NCI-H524 treated with DMSO at 0.1 percent for 48 hours (cell line): ENCODE results near the gene ENTPD6.
A peak's percentile ranks its signal among the peaks of the same experiment; 100 is the strongest.
"Not testable (repeated sequence)": the region's sequence is repeated elsewhere in the genome, so short reads cannot be mapped to it uniquely, and the experiment has no call there.

Source experiments
- DNase-seq: peaks from one replicate; lab custom pipeline; 2025; lab: John Stamatoyannopoulos, UW

The ENTPD6 gene

GRCh38 chr20:25195014-25195961 lies at the start of gene ENTPD6:
ENTPD6 (plus strand) TSS chr20:25195712; CDS start chr20:25206537, 10,825 bp downstream.
- peak; percentile 39 for DNase-seq

GRCh38 chr20:25146976-25147375 lies 48.5 kb upstream of the ENTPD6 start:
- no peak for DNase-seq

- DNase-seq: no peak
Measured at GRCh38 chr20:25147716-25148115, 47.8 kb upstream of the ENTPD6 start.

GRCh38 chr20:25148181-25148981 lies 47.1 kb upstream of the ENTPD6 start:
- DNase-seq: no peak

- DNase-seq: peak; percentile 47
Measured at GRCh38 chr20:25148982-25149846, 46.3 kb upstream of the ENTPD6 start.

- no peak for DNase-seq
Measured at GRCh38 chr20:25150016-25150415, 45.5 kb upstream of the ENTPD6 start.

GRCh38 chr20:25158043-25158442 lies 37.5 kb upstream of the ENTPD6 start:
- no peak for DNase-seq

GRCh38 chr20:25160467-25160866 lies 35.0 kb upstream of the ENTPD6 start:
- no peak for DNase-seq

- DNase-seq: no peak
Measured at GRCh38 chr20:25160897-25161296, 34.6 kb upstream of the ENTPD6 start.

- DNase-seq: no peak
Measured at GRCh38 chr20:25165128-25165527, 30.4 kb upstream of the ENTPD6 start.

GRCh38 chr20:25166105-25166782 lies 29.3 kb upstream of the ENTPD6 start:
- DNase-seq: not testable (repeated sequence)

GRCh38 chr20:25173321-25173720 lies 22.2 kb upstream of the ENTPD6 start:
- DNase-seq: no peak

- DNase-seq: no peak
Measured at GRCh38 chr20:25173886-25174308, 21.6 kb upstream of the ENTPD6 start.

- DNase-seq: no peak
Measured at GRCh38 chr20:25176184-25176583, 19.3 kb upstream of the ENTPD6 start.

- no peak for DNase-seq
Measured at GRCh38 chr20:25177890-25178321, 17.6 kb upstream of the ENTPD6 start.

GRCh38 chr20:25178563-25179438 lies 16.7 kb upstream of the ENTPD6 start:
- no peak for DNase-seq

GRCh38 chr20:25179439-25180089 lies 15.9 kb upstream of the ENTPD6 start:
- DNase-seq: no peak

GRCh38 chr20:25184391-25184790 lies 11.1 kb upstream of the ENTPD6 start:
- not testable (repeated sequence) for DNase-seq

- no peak for DNase-seq
Measured at GRCh38 chr20:25187220-25187619, 8.3 kb upstream of the ENTPD6 start.

- DNase-seq: no peak
Measured at GRCh38 chr20:25187635-25188034, 7.9 kb upstream of the ENTPD6 start.
